Measurements from ENCODE around the gene GOLGA6C. TPM values are rescaled to one million over a fixed set of nuclear protein-coding genes. Genes with fewer than 3 reads are reported as not detected.

Gene GOLGA6C
- total RNA-seq, 2 experiments from 2014 or later, result 0.28 TPM; not detected in 1

DNA sequence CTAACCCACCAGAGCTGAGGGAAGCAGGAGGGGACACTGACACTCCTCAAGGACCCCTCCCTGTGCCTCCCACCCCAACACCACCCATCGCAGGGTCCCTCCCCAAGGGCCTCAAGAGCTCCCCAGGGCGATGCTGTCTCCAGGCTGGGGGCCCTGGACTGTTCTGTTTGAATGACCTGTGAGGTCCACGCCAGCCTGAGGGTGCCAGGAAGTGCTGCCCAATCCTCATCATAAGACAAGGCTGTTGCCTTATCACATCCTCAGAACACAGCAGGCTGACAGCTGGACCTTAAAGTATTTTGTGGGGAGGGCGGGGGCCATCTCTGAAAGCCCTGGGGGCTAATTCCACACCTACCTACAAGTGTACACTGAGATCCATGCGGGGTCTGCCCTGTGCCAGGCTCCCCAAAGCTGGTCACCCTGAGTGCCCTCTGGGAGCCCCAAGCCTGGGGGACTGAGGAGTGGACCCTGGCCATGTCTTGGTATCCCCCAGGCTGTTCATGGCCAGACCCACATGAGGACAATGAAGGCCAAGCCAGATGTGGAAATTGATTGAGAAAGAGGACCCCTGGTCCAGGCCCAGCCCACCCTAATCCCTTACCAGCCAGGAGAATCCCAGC lies 23.8 kb upstream of the GOLGA6C start:
- Histone ChIP-seq H2AFZ (ENCODE audit: low read length) (no peak overlapping the region), H3K36me3 (ENCODE audit: insufficient read depth, low read length) (no peaks in the 10 kb centered on the region), H3K27ac (ENCODE audit: low read depth, low read length, poor library complexity, severe bottlenecking) (no peak overlapping the region), H3K4me1 (ENCODE audit: insufficient read depth, low read length, poor library complexity, severe bottlenecking) (peaks cover 6% of the 10 kb centered on the region), H3K9me3 (ENCODE audit: low read length) (no peaks in the 10 kb centered on the region), H4K20me1 (ENCODE audit: insufficient read depth, low read length) (no peaks in the 10 kb centered on the region), H3K9me2 (ENCODE audit: insufficient read depth, low read length) (no peaks in the 10 kb centered on the region), H3K4me3 (ENCODE audit: low read depth, low read length, poor library complexity, severe bottlenecking) (no peak overlapping the region), H3K79me2 (ENCODE audit: insufficient read depth, low read depth, low read length) (no peaks in the 10 kb centered on the region), H3K4me2 (ENCODE audit: low read length) (no peak overlapping the region)
- intact Hi-C loops (cut with micrococcal nuclease; ENCODE audit: unreplicated experiment), result no loop called here
- ChIA-PET CTCF (ENCODE audit: unreplicated experiment) (interaction anchor here (0.6 kb wide), 1 partner anchor 301 kb away, joined by 3 read pairs; no protein-coding TSS in a partner anchor), POLR2A (no interaction called here)
- TF ChIP-seq, protein P1, sequence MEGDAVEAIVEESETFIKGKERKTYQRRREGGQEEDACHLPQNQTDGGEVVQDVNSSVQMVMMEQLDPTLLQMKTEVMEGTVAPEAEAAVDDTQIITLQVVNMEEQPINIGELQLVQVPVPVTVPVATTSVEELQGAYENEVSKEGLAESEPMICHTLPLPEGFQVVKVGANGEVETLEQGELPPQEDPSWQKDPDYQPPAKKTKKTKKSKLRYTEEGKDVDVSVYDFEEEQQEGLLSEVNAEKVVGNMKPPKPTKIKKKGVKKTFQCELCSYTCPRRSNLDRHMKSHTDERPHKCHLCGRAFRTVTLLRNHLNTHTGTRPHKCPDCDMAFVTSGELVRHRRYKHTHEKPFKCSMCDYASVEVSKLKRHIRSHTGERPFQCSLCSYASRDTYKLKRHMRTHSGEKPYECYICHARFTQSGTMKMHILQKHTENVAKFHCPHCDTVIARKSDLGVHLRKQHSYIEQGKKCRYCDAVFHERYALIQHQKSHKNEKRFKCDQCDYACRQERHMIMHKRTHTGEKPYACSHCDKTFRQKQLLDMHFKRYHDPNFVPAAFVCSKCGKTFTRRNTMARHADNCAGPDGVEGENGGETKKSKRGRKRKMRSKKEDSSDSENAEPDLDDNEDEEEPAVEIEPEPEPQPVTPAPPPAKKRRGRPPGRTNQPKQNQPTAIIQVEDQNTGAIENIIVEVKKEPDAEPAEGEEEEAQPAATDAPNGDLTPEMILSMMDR (conservative IDR thresholded peaks at IDR 0.05; ENCODE audit: low read length), result no peak
- TF ChIP-seq EZH2phosphoT487 (IDR thresholded peaks at IDR 0.05; ENCODE audit: borderline replicate concordance, low read depth, low read length), result no peak
- no TSS peak for BruUV-seq (replicated peaks)
- no peak for DNase-seq (ENCODE audit: low spot score)

DNA sequence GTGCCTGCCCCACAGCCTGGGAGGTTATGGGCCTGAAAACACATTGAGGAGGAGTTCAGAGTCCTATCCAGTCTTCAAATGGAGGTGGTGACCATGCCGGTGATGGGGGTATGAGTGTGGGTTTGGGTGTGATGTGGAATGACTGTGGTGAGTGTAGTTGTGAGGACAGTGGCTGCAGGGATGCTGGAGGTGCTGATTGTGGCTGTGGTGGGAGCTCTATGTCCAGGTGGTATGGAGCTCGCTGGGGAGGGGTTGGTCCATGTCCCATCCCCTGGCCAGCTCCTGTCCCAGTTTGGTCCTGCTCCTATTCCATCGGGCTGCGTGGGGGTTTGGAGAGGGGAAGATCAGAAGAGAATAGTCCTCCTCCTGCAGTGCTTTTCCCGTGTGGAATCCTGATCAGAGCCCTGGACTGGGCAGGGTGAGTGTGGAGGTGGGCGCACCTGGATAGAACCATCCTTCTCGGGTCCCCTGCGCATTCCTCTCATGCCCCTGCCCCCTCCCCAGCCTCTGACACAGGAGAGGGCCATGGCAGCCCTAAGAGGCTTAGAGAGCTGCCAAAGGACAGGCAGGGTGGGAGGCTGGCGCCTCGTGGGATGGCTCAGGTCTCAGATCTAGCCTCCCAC lies 23.0 kb upstream of the GOLGA6C start:
- DNase-seq (ENCODE audit: low spot score), result no peak
- Histone ChIP-seq H3K9me3 (ENCODE audit: low read length) (no peaks in the 10 kb centered on the region), H2AFZ (ENCODE audit: low read length) (no peak overlapping the region), H3K4me3 (ENCODE audit: low read depth, low read length, poor library complexity, severe bottlenecking) (no peak overlapping the region), H4K20me1 (ENCODE audit: insufficient read depth, low read length) (no peaks in the 10 kb centered on the region), H3K9me2 (ENCODE audit: insufficient read depth, low read length) (no peaks in the 10 kb centered on the region), H3K4me1 (ENCODE audit: insufficient read depth, low read length, poor library complexity, severe bottlenecking) (peaks cover 6% of the 10 kb centered on the region), H3K27ac (ENCODE audit: low read depth, low read length, poor library complexity, severe bottlenecking) (no peak overlapping the region), H3K36me3 (ENCODE audit: insufficient read depth, low read length) (no peaks in the 10 kb centered on the region), H3K4me2 (ENCODE audit: low read length) (no peak overlapping the region), H3K79me2 (ENCODE audit: insufficient read depth, low read depth, low read length) (no peaks in the 10 kb centered on the region)
- BruUV-seq (replicated peaks), result no TSS peak
- TF ChIP-seq EZH2phosphoT487 (IDR thresholded peaks at IDR 0.05; ENCODE audit: borderline replicate concordance, low read depth, low read length), result no peak
- TF ChIP-seq, protein P1 (conservative IDR thresholded peaks at IDR 0.05; ENCODE audit: low read length), result no peak
- intact Hi-C loops (cut with micrococcal nuclease; ENCODE audit: unreplicated experiment), result no loop called here
- ChIA-PET POLR2A (no interaction called here), CTCF (ENCODE audit: unreplicated experiment) (no interaction called here)
